Measurements from ENCODE around the gene GMPS.

- no peak for TF ChIP-seq CTCF (IDR thresholded peaks at IDR 0.05)
- TF ChIP-seq POLR2AphosphoS5 (IDR thresholded peaks at IDR 0.05; ENCODE audit: low read depth, low read length) = no peak
- TF ChIP-seq REST (IDR thresholded peaks at IDR 0.05; ENCODE audit: insufficient read depth in 1 of 2, low read depth in 2 of 2, low read length in 1 of 2) = no peak
- TF ChIP-seq TCF7L2 (IDR thresholded peaks at IDR 0.05; ENCODE audit: low read depth, low read length) = no peak
Observed at GRCh38 chr3:155956508-155957411, 86.3 kb downstream of the GMPS start.

Data from Panc1 (cell line).